ENCODE measurements around the gene ZNF280B. TPM values are rescaled to one million over a fixed set of nuclear protein-coding genes. Genes with fewer than 3 reads are reported as not detected.

The ZNF280B gene
- polyA plus RNA-seq (2013, experiment 1 of 4) = 12.5 TPM
- polyA plus RNA-seq (2013, experiment 2 of 4) = 11.7 TPM
- 7.8 TPM for polyA plus RNA-seq (2013, experiment 3 of 4)
- 8.7 TPM for polyA plus RNA-seq (2013, experiment 4 of 4)

GRCh38 chr22:22508274-22509176 is at the start of gene ZNF280B:
TSS of gene ZNF280B (minus strand) at chr22:22508742. CDS start at chr22:22489398, 19,344 bp downstream.
- H3K27ac ChIP-seq (ENCODE audit: insufficient read depth, low read depth, low read length, poor library complexity, severe bottlenecking) = no peak within 1 kb of the TSS
- H3K4me3 ChIP-seq (ENCODE audit: insufficient read depth, low read depth, low read length) = peak within 1 kb of the TSS; percentile 55
- H3K4me1 ChIP-seq (ENCODE audit: control insufficient read depth, insufficient read depth, low read length) = no peaks in the 10 kb centered on the region
- peaks cover 14% of the 10 kb centered on the region for H3K27me3 ChIP-seq (ENCODE audit: control insufficient read depth, insufficient read depth, low read length, poor library complexity, severe bottlenecking)
- H3K36me3 ChIP-seq (ENCODE audit: control insufficient read depth, insufficient read depth, low read length) = peaks cover 13% of the 10 kb centered on the region
- WGBS, 2 experiments = 3% methylated on average over 72 of the region's 72 CpGs
- H3K9me3 ChIP-seq (ENCODE audit: control insufficient read depth, low read length) = no peaks in the 10 kb centered on the region

- 93 to 94% methylated on average over 38 of the region's 38 CpGs for WGBS, 2 experiments
- peaks cover 23% of the 10 kb centered on the region for H3K27me3 ChIP-seq (ENCODE audit: control insufficient read depth, insufficient read depth, low read length, poor library complexity, severe bottlenecking)
- H3K36me3 ChIP-seq (ENCODE audit: control insufficient read depth, insufficient read depth, low read length) = no peaks in the 10 kb centered on the region
- H3K9me3 ChIP-seq (ENCODE audit: control insufficient read depth, low read length) = no peaks in the 10 kb centered on the region
- no peaks in the 10 kb centered on the region for H3K4me1 ChIP-seq (ENCODE audit: control insufficient read depth, insufficient read depth, low read length)
- no peak overlapping the region for H3K4me3 ChIP-seq (ENCODE audit: insufficient read depth, low read depth, low read length)
- no peak overlapping the region for H3K27ac ChIP-seq (ENCODE audit: insufficient read depth, low read depth, low read length, poor library complexity, severe bottlenecking)
Observed at GRCh38 chr22:22556995-22557925, 48.7 kb upstream of the ZNF280B start.

- peaks cover 24% of the 10 kb centered on the region for H3K27me3 ChIP-seq (ENCODE audit: control insufficient read depth, insufficient read depth, low read length, poor library complexity, severe bottlenecking)
- H3K36me3 ChIP-seq (ENCODE audit: control insufficient read depth, insufficient read depth, low read length) = no peaks in the 10 kb centered on the region
- H3K27ac ChIP-seq (ENCODE audit: insufficient read depth, low read depth, low read length, poor library complexity, severe bottlenecking) = no peak overlapping the region
- WGBS, 2 experiments = 91% methylated on average over 14 of the region's 14 CpGs
- H3K4me1 ChIP-seq (ENCODE audit: control insufficient read depth, insufficient read depth, low read length) = no peaks in the 10 kb centered on the region
- no peaks in the 10 kb centered on the region for H3K9me3 ChIP-seq (ENCODE audit: control insufficient read depth, low read length)
- no peak overlapping the region for H3K4me3 ChIP-seq (ENCODE audit: insufficient read depth, low read depth, low read length)
Observed at GRCh38 chr22:22556578-22556977, 48.0 kb upstream of the ZNF280B start.

- no peak overlapping the region for H3K4me3 ChIP-seq (ENCODE audit: insufficient read depth, low read depth, low read length)
- no peaks in the 10 kb centered on the region for H3K36me3 ChIP-seq (ENCODE audit: control insufficient read depth, insufficient read depth, low read length)
- no peaks in the 10 kb centered on the region for H3K4me1 ChIP-seq (ENCODE audit: control insufficient read depth, insufficient read depth, low read length)
- 92 to 94% methylated on average over 9 of the region's 9 CpGs for WGBS, 2 experiments
- no peaks in the 10 kb centered on the region for H3K9me3 ChIP-seq (ENCODE audit: control insufficient read depth, low read length)
- H3K27ac ChIP-seq (ENCODE audit: insufficient read depth, low read depth, low read length, poor library complexity, severe bottlenecking) = no peak overlapping the region
- H3K27me3 ChIP-seq (ENCODE audit: control insufficient read depth, insufficient read depth, low read length, poor library complexity, severe bottlenecking) = peaks cover 33% of the 10 kb centered on the region
Observed at GRCh38 chr22:22555596-22555995, 47.1 kb upstream of the ZNF280B start.

GRCh38 chr22:22554587-22555284 is 46.2 kb upstream of the ZNF280B start:
- 91 to 92% methylated on average over 4 of the region's 4 CpGs for whole genome bisulfite sequencing, 2 experiments
- peaks cover 41% of the 10 kb centered on the region for H3K27me3 ChIP-seq (ENCODE audit: control insufficient read depth, insufficient read depth, low read length, poor library complexity, severe bottlenecking)
- H3K27ac ChIP-seq (ENCODE audit: insufficient read depth, low read depth, low read length, poor library complexity, severe bottlenecking) = no peak overlapping the region
- no peak overlapping the region for H3K4me3 ChIP-seq (ENCODE audit: insufficient read depth, low read depth, low read length)
- no peaks in the 10 kb centered on the region for H3K9me3 ChIP-seq (ENCODE audit: control insufficient read depth, low read length)
- H3K4me1 ChIP-seq (ENCODE audit: control insufficient read depth, insufficient read depth, low read length) = no peaks in the 10 kb centered on the region
- no peaks in the 10 kb centered on the region for H3K36me3 ChIP-seq (ENCODE audit: control insufficient read depth, insufficient read depth, low read length)

GRCh38 chr22:22553735-22554586 is 45.4 kb upstream of the ZNF280B start:
- H3K4me1 ChIP-seq (ENCODE audit: control insufficient read depth, insufficient read depth, low read length) = no peaks in the 10 kb centered on the region
- no peaks in the 10 kb centered on the region for H3K9me3 ChIP-seq (ENCODE audit: control insufficient read depth, low read length)
- H3K27me3 ChIP-seq (ENCODE audit: control insufficient read depth, insufficient read depth, low read length, poor library complexity, severe bottlenecking) = peaks cover 49% of the 10 kb centered on the region
- 69% methylated on average over 8 of the region's 8 CpGs for WGBS, 2 experiments
- H3K4me3 ChIP-seq (ENCODE audit: insufficient read depth, low read depth, low read length) = no peak overlapping the region
- H3K27ac ChIP-seq (ENCODE audit: insufficient read depth, low read depth, low read length, poor library complexity, severe bottlenecking) = no peak overlapping the region
- no peaks in the 10 kb centered on the region for H3K36me3 ChIP-seq (ENCODE audit: control insufficient read depth, insufficient read depth, low read length)

- WGBS, 2 experiments = 94 to 95% methylated on average over 1 of the region's 1 CpG
- Histone ChIP-seq H3K27me3 (ENCODE audit: control insufficient read depth, insufficient read depth, low read length, poor library complexity, severe bottlenecking) (peaks cover 57% of the 10 kb centered on the region), H3K4me1 (ENCODE audit: control insufficient read depth, insufficient read depth, low read length) (no peaks in the 10 kb centered on the region), H3K27ac (ENCODE audit: insufficient read depth, low read depth, low read length, poor library complexity, severe bottlenecking) (no peak overlapping the region), H3K4me3 (ENCODE audit: insufficient read depth, low read depth, low read length) (no peak overlapping the region), H3K36me3 (ENCODE audit: control insufficient read depth, insufficient read depth, low read length) (no peaks in the 10 kb centered on the region), H3K9me3 (ENCODE audit: control insufficient read depth, low read length) (no peaks in the 10 kb centered on the region)
Observed at GRCh38 chr22:22553141-22553540, 44.6 kb upstream of the ZNF280B start.

- peaks cover 62% of the 10 kb centered on the region for H3K27me3 ChIP-seq (ENCODE audit: control insufficient read depth, insufficient read depth, low read length, poor library complexity, severe bottlenecking)
- H3K4me3 ChIP-seq (ENCODE audit: insufficient read depth, low read depth, low read length) = no peak overlapping the region
- H3K27ac ChIP-seq (ENCODE audit: insufficient read depth, low read depth, low read length, poor library complexity, severe bottlenecking) = no peak overlapping the region
- H3K36me3 ChIP-seq (ENCODE audit: control insufficient read depth, insufficient read depth, low read length) = no peaks in the 10 kb centered on the region
- H3K9me3 ChIP-seq (ENCODE audit: control insufficient read depth, low read length) = no peaks in the 10 kb centered on the region
- H3K4me1 ChIP-seq (ENCODE audit: control insufficient read depth, insufficient read depth, low read length) = no peaks in the 10 kb centered on the region
- WGBS, 2 experiments = 35 to 40% methylated on average over 2 to 4 of the region's 4 CpGs
Observed at GRCh38 chr22:22552630-22553029, 44.1 kb upstream of the ZNF280B start.

GRCh38 chr22:22550789-22551434 is 42.4 kb upstream of the ZNF280B start:
- Histone ChIP-seq H3K4me3 (ENCODE audit: insufficient read depth, low read depth, low read length) (no peak overlapping the region), H3K27me3 (ENCODE audit: control insufficient read depth, insufficient read depth, low read length, poor library complexity, severe bottlenecking) (peaks cover 67% of the 10 kb centered on the region), H3K9me3 (ENCODE audit: control insufficient read depth, low read length) (no peaks in the 10 kb centered on the region), H3K27ac (ENCODE audit: insufficient read depth, low read depth, low read length, poor library complexity, severe bottlenecking) (no peak overlapping the region), H3K4me1 (ENCODE audit: control insufficient read depth, insufficient read depth, low read length) (no peaks in the 10 kb centered on the region), H3K36me3 (ENCODE audit: control insufficient read depth, insufficient read depth, low read length) (no peaks in the 10 kb centered on the region)
- WGBS, 2 experiments = 88% methylated on average over 8 of the region's 8 CpGs
